ENCODE measurements around the gene MBD6. TPM values are rescaled to one million over a fixed set of nuclear protein-coding genes. Genes with fewer than 3 reads are reported as not detected.

Gene MBD6
- total and polyA plus RNA-seq, 12 donors: 10.5 to 167 (median 38.1) TPM

DNA sequence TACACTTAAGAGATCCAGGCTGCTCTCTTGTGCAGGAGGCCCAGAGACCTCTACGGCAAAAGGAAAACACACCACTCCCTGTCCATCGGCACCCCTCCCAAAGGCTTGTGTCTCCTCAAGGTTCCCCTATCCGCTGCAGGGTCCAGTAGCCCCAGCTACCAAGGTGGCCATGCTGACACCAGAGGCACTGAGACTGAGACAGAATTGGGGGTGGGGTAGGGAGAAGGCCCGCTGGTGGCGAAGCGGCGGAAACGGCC lies 2.9 kb upstream of the MBD6 start:
- 0 to 1% (median 0%) methylated on average over 4 to 8 of the region's 8 CpGs for WGBS, 4 donors
- TF ChIP-seq, protein P1, sequence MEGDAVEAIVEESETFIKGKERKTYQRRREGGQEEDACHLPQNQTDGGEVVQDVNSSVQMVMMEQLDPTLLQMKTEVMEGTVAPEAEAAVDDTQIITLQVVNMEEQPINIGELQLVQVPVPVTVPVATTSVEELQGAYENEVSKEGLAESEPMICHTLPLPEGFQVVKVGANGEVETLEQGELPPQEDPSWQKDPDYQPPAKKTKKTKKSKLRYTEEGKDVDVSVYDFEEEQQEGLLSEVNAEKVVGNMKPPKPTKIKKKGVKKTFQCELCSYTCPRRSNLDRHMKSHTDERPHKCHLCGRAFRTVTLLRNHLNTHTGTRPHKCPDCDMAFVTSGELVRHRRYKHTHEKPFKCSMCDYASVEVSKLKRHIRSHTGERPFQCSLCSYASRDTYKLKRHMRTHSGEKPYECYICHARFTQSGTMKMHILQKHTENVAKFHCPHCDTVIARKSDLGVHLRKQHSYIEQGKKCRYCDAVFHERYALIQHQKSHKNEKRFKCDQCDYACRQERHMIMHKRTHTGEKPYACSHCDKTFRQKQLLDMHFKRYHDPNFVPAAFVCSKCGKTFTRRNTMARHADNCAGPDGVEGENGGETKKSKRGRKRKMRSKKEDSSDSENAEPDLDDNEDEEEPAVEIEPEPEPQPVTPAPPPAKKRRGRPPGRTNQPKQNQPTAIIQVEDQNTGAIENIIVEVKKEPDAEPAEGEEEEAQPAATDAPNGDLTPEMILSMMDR (IDR thresholded peaks at IDR 0.05): peak in 1 of 6 experiments; percentile 7
- no peak for TF ChIP-seq POLR2A (IDR thresholded peaks at IDR 0.05)
- peak overlapping the region; percentile 15 to 94 (median 81) for H3K4me3 ChIP-seq
- H3K9me3 ChIP-seq (replicated peaks in 1 of 3): no peaks in the 10 kb centered on the region
- no peaks in the 10 kb centered on the region for H3K27me3 ChIP-seq
- peaks cover 46 to 56% of the 10 kb centered on the region in 2 donors for H3K4me1 ChIP-seq (replicated peaks in 1 of 2)
- intact Hi-C loops (cut with DNase I): no loop called here
- H3K36me3 ChIP-seq (replicated peaks in 1 of 2): peaks cover 0 to 39% of the 10 kb centered on the region in 2 donors
- H3K27ac ChIP-seq: peak overlapping the region; percentile 92 to 100 (median 99)
- peak in 1 of 7 donors; percentile 83 for DNase-seq

DNA sequence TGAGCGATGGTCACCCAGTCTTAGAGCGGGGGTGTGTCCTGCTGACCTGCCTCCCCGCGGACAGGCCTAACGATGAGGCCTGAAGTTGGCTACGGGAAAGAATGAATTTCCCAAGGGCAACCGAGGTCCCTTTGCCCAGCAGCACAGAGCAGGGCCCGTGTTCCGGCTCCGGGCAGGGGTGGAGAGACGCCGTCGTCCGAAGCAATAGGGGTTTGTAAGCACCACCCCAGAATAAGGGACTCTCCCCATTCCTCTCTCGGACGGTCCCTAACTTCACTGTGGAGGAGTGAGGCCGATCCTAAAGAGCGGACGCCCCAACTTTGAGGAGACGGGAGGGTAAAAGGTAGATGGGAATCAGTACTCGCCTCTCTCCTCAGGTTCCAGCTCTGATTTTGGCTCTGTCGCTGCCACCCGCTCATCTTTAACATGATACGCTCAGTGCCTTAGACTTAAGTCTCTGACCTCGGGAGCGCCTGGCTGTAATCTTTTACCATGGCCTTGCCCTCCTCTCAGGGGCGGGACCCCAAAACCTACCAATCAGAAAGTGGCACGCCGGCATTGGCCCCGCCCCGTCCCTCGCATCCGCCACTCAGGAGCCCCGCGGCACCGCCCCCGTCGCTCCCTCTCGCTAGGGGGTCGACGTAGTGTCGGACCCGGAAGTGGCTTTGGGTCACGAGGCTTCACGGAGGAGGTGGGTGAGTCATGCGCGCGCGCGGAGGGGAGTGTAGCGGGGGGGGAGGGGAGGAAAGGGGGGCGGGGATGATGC lies 2.4 kb upstream of the MBD6 start, which contains the start of gene DDIT3:
Gene DDIT3 (minus strand): TSS at position 462 of the 766 bp plus-strand sequence. CDS start 3,108 bp downstream, outside the sequence.
- peaks cover 49 to 59% of the 10 kb centered on the region in 2 donors for H3K4me1 ChIP-seq (replicated peaks in 1 of 2)

DNA sequence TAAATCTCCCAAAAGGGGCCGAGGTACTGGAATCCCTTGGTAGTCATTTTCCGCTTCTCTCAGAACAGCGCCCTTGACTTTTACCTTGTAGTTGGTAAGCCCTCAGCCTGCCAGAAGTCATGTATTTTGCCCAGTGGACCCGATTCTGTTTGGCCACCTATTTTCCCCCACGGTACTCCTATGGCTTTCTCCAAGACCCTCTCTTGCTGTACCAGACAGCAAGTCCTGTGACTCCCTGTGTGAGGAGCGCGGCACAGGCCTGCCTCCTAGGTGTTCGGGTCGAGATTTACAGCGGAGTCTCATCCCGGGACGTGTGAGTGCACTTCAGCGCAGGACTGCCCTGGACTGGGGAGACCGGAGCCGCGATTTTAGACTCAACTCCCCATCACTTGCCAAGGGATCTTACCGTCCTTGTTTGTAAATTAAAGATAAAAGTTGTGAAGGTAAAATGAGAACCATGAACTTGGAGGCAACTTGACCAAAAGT lies 1.1 kb upstream of the MBD6 start:
- Histone ChIP-seq H3K9me3 (replicated peaks in 1 of 3) (no peaks in the 10 kb centered on the region), H3K4me3 (peak overlapping the region in 1 of 4 donors; percentile 90), H3K4me1 (replicated peaks in 1 of 2) (peaks cover 49 to 59% of the 10 kb centered on the region in 2 donors), H3K27me3 (no peaks in the 10 kb centered on the region), H3K36me3 (replicated peaks in 1 of 2) (peaks cover 0 to 36% of the 10 kb centered on the region in 2 donors), H3K27ac (peak overlapping the region; percentile 94 to 100 (median 97))
- peak; percentile 66 to 82 (median 72) for DNase-seq
- intact Hi-C loops (cut with DNase I): no loop called here
- 23 to 33% (median 27%) methylated on average over 16 to 17 of the region's 17 CpGs for WGBS, 4 donors
- TF ChIP-seq, protein P1 (IDR thresholded peaks at IDR 0.05): no peak
- peak in 1 of 2 donors; percentile 46 for TF ChIP-seq POLR2A (IDR thresholded peaks at IDR 0.05)

More for the DNA sequence above, 2.4 kb upstream of the MBD6 start, which contains the start of gene DDIT3:
- Histone ChIP-seq H3K27ac (peak within 1 kb of the TSS; percentile 96 to 100 (median 99)), H3K4me3 (peak within 1 kb of the TSS; percentile 15 to 94 (median 83)), H3K9me3 (replicated peaks in 1 of 3) (no peaks in the 10 kb centered on the region), H3K36me3 (replicated peaks in 1 of 2) (peaks cover 0 to 39% of the 10 kb centered on the region in 2 donors), H3K27me3 (no peaks in the 10 kb centered on the region)
- TF ChIP-seq POLR2A (IDR thresholded peaks at IDR 0.05): peak; percentile 98 to 100
- TF ChIP-seq, protein P1 (IDR thresholded peaks at IDR 0.05): no peak
- 0 to 2% (median 0%) methylated on average over 5 to 51 of the region's 52 CpGs for WGBS, 4 donors
- DNase-seq: peak; percentile 100
- intact Hi-C loops (cut with DNase I): no loop called here

DNA sequence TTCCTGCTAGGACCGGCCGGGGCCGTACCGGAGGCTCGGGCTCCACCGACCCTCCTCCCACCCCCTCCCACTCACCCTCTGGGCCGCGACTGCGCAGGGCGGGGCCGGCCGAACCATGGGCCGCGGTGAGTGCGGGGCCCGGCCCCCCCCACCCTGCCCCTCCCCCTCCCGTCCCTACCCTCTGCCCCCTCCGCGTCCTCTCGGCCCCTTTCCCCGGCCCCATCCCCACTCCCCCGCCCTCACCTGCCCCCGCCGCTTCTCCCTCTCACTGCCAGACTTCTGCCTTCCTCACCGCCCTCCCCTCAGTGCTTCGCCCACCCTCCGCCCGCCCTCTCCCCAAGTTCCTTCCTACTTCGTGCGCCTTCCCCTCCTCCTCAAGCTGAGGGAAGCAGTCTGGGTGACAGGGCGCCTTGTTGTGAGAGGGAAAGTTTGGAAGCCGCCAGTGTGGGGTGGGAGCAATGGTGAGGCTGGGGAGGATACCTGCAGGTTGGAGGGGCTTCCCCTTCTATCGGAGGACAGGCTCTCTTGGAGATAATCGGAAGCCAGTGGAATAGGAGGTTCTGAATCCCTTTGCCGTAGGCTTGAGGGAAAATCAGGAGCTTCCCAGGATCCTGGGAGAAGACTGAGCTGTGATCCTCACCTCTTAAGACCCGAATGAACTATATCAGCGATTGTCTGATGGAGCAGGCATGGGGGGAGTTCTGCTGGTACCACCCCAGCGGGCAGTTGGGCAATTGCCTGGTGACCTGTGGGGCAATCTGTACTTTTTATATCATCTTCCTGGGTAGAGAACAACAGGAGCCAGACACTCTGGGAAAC lies 472 bp downstream of the MBD6 start:
- intact Hi-C loops (cut with DNase I): no loop called here
- 0 to 1% (median 0%) methylated on average over 5 to 38 of the region's 38 CpGs for WGBS, 4 donors
- Histone ChIP-seq H3K36me3 (replicated peaks in 1 of 2) (peaks cover 0 to 37% of the 10 kb centered on the region in 2 donors), H3K27me3 (no peaks in the 10 kb centered on the region), H3K9me3 (replicated peaks in 1 of 3) (no peaks in the 10 kb centered on the region), H3K4me1 (replicated peaks in 1 of 2) (peaks cover 42 to 45% of the 10 kb centered on the region in 2 donors), H3K27ac (peak overlapping the region; percentile 90 to 100 (median 97)), H3K4me3 (peak overlapping the region; percentile 11 to 91 (median 68))
- DNase-seq: peak; percentile 65 to 81 (median 72)
- TF ChIP-seq POLR2A (IDR thresholded peaks at IDR 0.05): peak in 1 of 2 donors; percentile 42
- TF ChIP-seq, protein P1 (IDR thresholded peaks at IDR 0.05): peak in 1 of 6 experiments; percentile 14
